Loucy (cell line): ENCODE results near the gene SMIM5.

Experiments
- EZH2phosphoT487 ChIP-seq: fragments of 200-600 bp; IDR thresholded peaks from 2 replicates; pipeline ENCODE4 v1.6.1; 2018; ENCODE audit warnings: antibody characterized with exemption, mild to moderate bottlenecking, moderate library complexity, borderline replicate concordance
- TF ChIP-seq, protein P1 (sequence below): fragments of 200-600 bp; sonication (generic); conservative IDR thresholded peaks from 2 replicates; pipeline ENCODE4 v1.5.1; 2014; ENCODE audit warnings: mild to moderate bottlenecking, antibody characterized with exemption, low read length

GRCh38 chr17:75649687-75650086 lies 16.5 kb downstream of the SMIM5 start:
- TF ChIP-seq, protein P1, sequence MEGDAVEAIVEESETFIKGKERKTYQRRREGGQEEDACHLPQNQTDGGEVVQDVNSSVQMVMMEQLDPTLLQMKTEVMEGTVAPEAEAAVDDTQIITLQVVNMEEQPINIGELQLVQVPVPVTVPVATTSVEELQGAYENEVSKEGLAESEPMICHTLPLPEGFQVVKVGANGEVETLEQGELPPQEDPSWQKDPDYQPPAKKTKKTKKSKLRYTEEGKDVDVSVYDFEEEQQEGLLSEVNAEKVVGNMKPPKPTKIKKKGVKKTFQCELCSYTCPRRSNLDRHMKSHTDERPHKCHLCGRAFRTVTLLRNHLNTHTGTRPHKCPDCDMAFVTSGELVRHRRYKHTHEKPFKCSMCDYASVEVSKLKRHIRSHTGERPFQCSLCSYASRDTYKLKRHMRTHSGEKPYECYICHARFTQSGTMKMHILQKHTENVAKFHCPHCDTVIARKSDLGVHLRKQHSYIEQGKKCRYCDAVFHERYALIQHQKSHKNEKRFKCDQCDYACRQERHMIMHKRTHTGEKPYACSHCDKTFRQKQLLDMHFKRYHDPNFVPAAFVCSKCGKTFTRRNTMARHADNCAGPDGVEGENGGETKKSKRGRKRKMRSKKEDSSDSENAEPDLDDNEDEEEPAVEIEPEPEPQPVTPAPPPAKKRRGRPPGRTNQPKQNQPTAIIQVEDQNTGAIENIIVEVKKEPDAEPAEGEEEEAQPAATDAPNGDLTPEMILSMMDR = no peak
- no peak for TF ChIP-seq EZH2phosphoT487
